HG02885 (cell line): Measurements from ENCODE around the gene ZNF593.

ENCODE experiments used
- ATAC-seq: cut with Tn5 transposase; IDR thresholded peaks from one replicate; pipeline ENCODE4 v1.9.1; 2021; ENCODE audit warnings: mild to moderate bottlenecking; ENCODE audit not compliant: unreplicated experiment, poor library complexity

The ZNF593 gene

GRCh38 chr1:26197813-26198212 is 28.1 kb downstream of the ZNF593 start:
- ATAC-seq, result no peak

- no peak for ATAC-seq
Observed at GRCh38 chr1:26200413-26200812, 30.7 kb downstream of the ZNF593 start.

- ATAC-seq, result no peak
Observed at GRCh38 chr1:26203642-26204318, 34.1 kb downstream of the ZNF593 start.

GRCh38 chr1:26210147-26210870 is 40.6 kb downstream of the ZNF593 start:
- ATAC-seq, result no peak

- no peak for ATAC-seq
Observed at GRCh38 chr1:26212726-26213125, 43.0 kb downstream of the ZNF593 start.

GRCh38 chr1:26213335-26213905 is 43.7 kb downstream of the ZNF593 start:
- no peak for ATAC-seq

GRCh38 chr1:26215246-26215645 is 45.5 kb downstream of the ZNF593 start:
- ATAC-seq, result no peak

- ATAC-seq, result no peak
Observed at GRCh38 chr1:26218906-26219494, 49.3 kb downstream of the ZNF593 start.
